WERI-Rb-1 (cell line): ENCODE data around the gene SOX9.

Experiments
- DNase-seq: peaks from one replicate; pipeline ENCODE4 v3.0.0-alpha.2; 2020
- H3K27ac ChIP-seq: fragments of 250-450 bp; sonication (Bioruptor Pico); 2 replicates; pipeline ENCODE4 v1.5.1; 2020; ENCODE audit warnings: mild to moderate bottlenecking, moderate library complexity
- H3K27me3 ChIP-seq: fragments of 250-450 bp; sonication (Bioruptor Pico); 2 replicates; pipeline ENCODE4 v1.5.1; 2021; ENCODE audit warnings: mild to moderate bottlenecking, low read depth, moderate library complexity; ENCODE audit not compliant: insufficient read depth, severe bottlenecking
- H3K36me3 ChIP-seq: fragments of 250-450 bp; sonication (Bioruptor Pico); 2 replicates; pipeline ENCODE4 v1.5.1; 2020; ENCODE audit warnings: mild to moderate bottlenecking, moderate library complexity
- H3K4me3 ChIP-seq: 2 replicates; pipeline ENCODE4 v1.5.1; 2011; ENCODE audit warnings: low read depth, mild to moderate bottlenecking, control low read depth, low read length
- H3K9me3 ChIP-seq: fragments of 250-450 bp; sonication (Bioruptor Pico); 2 replicates; pipeline ENCODE4 v1.5.1; 2021; ENCODE audit warnings: mild to moderate bottlenecking, moderate library complexity; ENCODE audit not compliant: severe bottlenecking
- TF ChIP-seq, protein P1 (sequence below): IDR thresholded peaks from 2 replicates; pipeline ENCODE4 v1.5.1; 2011; ENCODE audit warnings: low read depth, mild to moderate bottlenecking, control low read depth, inconsistent platforms, low read length

Gene SOX9

GRCh38 chr17:72121164-72122009 is 567 bp downstream of the SOX9 start:
- Histone ChIP-seq H3K9me3 (peaks cover 3% of the 10 kb centered on the region), H3K27ac (no peak overlapping the region), H3K27me3 (peaks cover 82% of the 10 kb centered on the region), H3K36me3 (no peaks in the 10 kb centered on the region), H3K4me3 (peak overlapping the region; percentile 25)
- TF ChIP-seq, protein P1, sequence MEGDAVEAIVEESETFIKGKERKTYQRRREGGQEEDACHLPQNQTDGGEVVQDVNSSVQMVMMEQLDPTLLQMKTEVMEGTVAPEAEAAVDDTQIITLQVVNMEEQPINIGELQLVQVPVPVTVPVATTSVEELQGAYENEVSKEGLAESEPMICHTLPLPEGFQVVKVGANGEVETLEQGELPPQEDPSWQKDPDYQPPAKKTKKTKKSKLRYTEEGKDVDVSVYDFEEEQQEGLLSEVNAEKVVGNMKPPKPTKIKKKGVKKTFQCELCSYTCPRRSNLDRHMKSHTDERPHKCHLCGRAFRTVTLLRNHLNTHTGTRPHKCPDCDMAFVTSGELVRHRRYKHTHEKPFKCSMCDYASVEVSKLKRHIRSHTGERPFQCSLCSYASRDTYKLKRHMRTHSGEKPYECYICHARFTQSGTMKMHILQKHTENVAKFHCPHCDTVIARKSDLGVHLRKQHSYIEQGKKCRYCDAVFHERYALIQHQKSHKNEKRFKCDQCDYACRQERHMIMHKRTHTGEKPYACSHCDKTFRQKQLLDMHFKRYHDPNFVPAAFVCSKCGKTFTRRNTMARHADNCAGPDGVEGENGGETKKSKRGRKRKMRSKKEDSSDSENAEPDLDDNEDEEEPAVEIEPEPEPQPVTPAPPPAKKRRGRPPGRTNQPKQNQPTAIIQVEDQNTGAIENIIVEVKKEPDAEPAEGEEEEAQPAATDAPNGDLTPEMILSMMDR, result no peak
- DNase-seq, result peak; percentile 44

GRCh38 chr17:72122010-72122764 is 1.4 kb downstream of the SOX9 start:
- H3K4me3 ChIP-seq, result no peak overlapping the region
- TF ChIP-seq, protein P1, result no peak
- H3K27me3 ChIP-seq, result peaks cover 74% of the 10 kb centered on the region
- DNase-seq, result no peak
- no peaks in the 10 kb centered on the region for H3K36me3 ChIP-seq
- no peak overlapping the region for H3K27ac ChIP-seq
- H3K9me3 ChIP-seq, result no peaks in the 10 kb centered on the region

- Histone ChIP-seq H3K27me3 (peaks cover 73% of the 10 kb centered on the region), H3K27ac (no peak overlapping the region), H3K4me3 (no peak overlapping the region), H3K36me3 (no peaks in the 10 kb centered on the region), H3K9me3 (no peaks in the 10 kb centered on the region)
- TF ChIP-seq, protein P1, result no peak
- DNase-seq, result peak; percentile 41
Observed at GRCh38 chr17:72122765-72123529, 2.1 kb downstream of the SOX9 start.

DNA sequence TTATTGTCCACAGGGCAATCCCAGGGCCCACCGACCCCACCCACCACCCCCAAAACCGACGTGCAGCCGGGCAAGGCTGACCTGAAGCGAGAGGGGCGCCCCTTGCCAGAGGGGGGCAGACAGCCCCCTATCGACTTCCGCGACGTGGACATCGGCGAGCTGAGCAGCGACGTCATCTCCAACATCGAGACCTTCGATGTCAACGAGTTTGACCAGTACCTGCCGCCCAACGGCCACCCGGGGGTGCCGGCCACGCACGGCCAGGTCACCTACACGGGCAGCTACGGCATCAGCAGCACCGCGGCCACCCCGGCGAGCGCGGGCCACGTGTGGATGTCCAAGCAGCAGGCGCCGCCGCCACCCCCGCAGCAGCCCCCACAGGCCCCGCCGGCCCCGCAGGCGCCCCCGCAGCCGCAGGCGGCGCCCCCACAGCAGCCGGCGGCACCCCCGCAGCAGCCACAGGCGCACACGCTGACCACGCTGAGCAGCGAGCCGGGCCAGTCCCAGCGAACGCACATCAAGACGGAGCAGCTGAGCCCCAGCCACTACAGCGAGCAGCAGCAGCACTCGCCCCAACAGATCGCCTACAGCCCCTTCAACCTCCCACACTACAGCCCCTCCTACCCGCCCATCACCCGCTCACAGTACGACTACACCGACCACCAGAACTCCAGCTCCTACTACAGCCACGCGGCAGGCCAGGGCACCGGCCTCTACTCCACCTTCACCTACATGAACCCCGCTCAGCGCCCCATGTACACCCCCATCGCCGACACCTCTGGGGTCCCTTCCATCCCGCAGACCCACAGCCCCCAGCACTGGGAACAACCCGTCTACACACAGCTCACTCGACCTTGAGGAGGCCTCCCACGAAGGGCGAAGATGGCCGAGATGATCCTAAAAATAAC is 3.0 kb downstream of the SOX9 start:
- TF ChIP-seq, protein P1, result no peak
- H3K27me3 ChIP-seq, result peaks cover 64% of the 10 kb centered on the region
- no peak for DNase-seq
- no peak overlapping the region for H3K27ac ChIP-seq
- no peak overlapping the region for H3K4me3 ChIP-seq
- no peaks in the 10 kb centered on the region for H3K36me3 ChIP-seq
- no peaks in the 10 kb centered on the region for H3K9me3 ChIP-seq

DNA sequence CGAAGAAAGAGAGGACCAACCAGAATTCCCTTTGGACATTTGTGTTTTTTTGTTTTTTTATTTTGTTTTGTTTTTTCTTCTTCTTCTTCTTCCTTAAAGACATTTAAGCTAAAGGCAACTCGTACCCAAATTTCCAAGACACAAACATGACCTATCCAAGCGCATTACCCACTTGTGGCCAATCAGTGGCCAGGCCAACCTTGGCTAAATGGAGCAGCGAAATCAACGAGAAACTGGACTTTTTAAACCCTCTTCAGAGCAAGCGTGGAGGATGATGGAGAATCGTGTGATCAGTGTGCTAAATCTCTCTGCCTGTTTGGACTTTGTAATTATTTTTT is 3.6 kb downstream of the SOX9 start:
- Histone ChIP-seq H3K9me3 (no peaks in the 10 kb centered on the region), H3K4me3 (no peak overlapping the region), H3K36me3 (no peaks in the 10 kb centered on the region), H3K27ac (no peak overlapping the region), H3K27me3 (peaks cover 62% of the 10 kb centered on the region)
- no peak for DNase-seq
- TF ChIP-seq, protein P1, result no peak
